Endothelial cell of umbilical vein (primary cell): ENCODE data around the gene TASOR.

Source experiments
- POLR2A ChIP-seq: IDR thresholded peaks from 2 replicates; pipeline ENCODE4 v1.6.1; 2012; ENCODE audit warnings: low read depth, mild to moderate bottlenecking, control low read depth, low read length
- POLR2AphosphoS5 ChIP-seq: IDR thresholded peaks from 2 replicates; pipeline ENCODE4 v1.6.1; 2012; ENCODE audit warnings: low read depth, mild to moderate bottlenecking, control low read depth, low read length, moderate library complexity; ENCODE audit not compliant: insufficient read depth

DNA sequence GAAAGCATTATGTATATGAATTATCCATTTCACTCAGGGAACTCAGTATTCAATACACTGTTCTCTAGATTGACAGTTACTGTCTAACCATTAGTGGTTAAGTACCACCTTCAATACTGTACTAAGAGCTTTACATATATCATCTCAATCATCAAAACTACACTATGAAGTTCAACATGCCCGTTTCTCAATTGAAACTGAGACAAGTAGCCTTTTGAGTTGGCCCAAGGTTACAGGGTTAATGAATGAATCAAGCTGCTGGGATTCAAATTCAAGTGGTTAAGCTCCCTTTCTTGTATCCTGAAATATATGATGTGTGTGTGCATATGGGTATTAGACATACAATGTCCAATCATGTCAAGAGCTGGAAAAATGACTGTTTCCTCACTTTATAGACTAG lies 5.8 kb downstream of the TASOR start:
- TF ChIP-seq POLR2A (no peak), POLR2AphosphoS5 (no peak)
